NCI-H1105 (cell line): ENCODE data around the gene DMKN.

Source experiments
- DNase-seq: peaks from one replicate; lab custom pipeline; 2025; lab: John Stamatoyannopoulos, UW

DMKN gene

GRCh38 chr19:35524181-35524837, 10.9 kb upstream of the DMKN start:
- DNase-seq = no peak

DNA sequence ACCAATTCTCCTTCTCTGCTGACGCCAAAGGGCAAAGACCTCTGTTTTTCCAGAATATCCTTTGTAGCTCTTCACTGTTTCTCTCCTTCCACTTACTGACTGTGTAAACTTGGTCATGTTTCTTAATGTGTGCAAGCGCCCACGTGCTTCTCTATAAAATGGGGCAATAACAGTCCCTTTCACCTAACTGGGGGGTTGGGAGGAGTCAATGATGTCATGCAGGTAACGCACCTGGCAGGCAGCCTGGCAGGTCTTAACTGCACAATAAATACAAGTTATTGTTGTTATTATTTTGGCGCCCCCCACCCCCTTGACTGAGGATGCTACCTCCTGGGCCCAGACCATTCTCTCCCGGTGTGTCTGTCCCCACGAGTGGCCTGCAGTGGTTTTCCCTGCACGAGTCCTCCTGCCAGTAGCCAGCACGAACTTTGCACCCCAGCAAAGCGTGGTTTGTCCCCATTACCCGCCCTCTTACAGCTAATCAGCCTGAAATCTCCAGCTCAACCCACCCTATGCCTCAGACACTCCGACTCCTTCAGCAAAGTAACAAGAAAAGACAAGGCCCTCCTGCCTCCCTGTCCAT, 9.4 kb upstream of the DMKN start:
- no peak for DNase-seq

GRCh38 chr19:35521124-35521743, 7.8 kb upstream of the DMKN start:
- no peak for DNase-seq

DNA sequence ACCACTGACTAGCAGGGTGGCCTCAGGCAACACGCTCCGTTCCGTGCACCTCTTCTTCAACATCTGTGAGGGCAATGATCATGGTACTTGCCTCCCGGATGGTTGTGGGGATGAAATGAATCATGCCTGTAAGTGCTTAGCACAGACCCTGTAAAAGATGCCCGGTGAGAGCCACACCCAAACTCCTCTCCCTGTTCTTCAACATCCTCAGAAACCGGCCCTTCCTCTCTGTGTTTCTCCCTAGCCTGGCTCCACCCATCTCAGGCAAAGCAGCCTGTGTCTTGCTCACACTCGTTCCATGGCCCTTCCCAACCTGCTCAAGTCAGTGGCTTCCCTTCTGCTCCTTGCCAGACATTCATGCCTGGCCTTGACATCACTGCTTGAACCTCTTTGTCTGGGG, 5.8 kb upstream of the DMKN start:
- DNase-seq = no peak

GRCh38 chr19:35518313-35518712, 4.9 kb upstream of the DMKN start:
- no peak for DNase-seq

GRCh38 chr19:35517342-35517741, 3.9 kb upstream of the DMKN start:
- no peak for DNase-seq

GRCh38 chr19:35516310-35516709, 2.9 kb upstream of the DMKN start:
- no peak for DNase-seq

DNA sequence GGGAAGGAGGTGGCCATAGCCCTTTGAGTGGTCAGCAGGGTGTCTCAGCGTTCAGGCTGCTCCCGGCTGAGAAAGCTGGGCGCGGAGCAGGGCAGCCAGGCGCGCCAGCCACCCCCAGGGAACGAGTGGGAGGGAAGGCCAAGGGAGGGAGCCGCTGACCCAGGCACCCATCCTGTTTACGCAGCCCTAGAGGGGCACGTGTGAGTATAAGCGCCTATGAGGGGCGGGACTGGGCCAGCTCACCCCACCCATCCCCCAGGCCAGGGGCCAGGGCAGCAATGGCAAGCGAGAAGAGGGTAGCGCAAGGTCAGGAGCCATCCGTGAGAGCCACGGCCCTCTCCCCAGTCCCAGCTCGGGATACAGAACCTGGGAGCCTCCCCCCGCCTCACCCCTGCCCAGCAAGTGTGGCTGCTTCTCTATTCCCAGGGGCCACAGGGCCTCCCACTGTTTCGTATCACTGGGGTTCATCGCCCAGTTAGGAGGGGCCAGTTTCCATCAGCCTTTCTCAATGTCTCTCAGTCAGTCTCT, 897 bp upstream of the DMKN start:
- no peak for DNase-seq

DNA sequence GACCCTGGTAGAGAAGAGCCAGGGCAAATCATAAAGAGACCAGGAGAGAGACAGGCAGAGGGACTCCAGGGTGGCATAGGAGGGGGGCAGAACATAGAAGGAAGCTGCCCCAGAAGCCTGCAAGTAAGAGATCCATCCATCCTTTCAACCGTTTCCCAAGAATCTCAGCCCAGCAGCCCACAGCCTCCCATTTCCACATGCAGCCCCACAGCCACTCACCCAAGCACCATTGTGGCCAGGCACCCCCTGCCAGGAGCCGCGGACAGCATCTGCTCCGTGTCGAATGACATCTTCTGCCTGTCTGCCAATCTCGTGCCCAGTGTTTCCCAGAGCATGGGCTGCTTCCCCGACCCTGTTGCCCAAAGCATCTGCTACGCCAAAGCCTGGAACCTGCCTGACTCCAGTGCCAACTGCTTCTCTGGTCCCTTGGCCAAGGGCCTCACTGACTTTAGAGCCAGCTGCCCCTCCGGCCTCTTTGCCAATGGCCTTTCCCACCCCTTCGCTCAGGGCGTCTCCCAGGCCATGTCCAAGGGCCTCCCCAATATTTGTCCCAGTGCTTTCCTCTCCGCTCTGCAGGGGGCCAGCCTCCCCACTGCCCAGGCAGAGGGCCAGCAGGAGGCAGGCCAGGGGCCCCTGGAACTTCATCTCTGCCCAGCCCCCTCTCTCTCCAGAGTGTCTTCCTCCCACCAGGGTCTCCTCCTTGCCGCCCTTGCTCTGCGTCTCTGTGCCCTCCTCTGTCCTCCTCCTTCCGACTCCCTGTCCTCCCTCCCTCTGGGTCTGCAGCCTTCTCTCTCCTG, 420 bp downstream of the DMKN start:
- DNase-seq = no peak

GRCh38 chr19:35511337-35511736, 2.1 kb downstream of the DMKN start:
- DNase-seq = no peak

DNA sequence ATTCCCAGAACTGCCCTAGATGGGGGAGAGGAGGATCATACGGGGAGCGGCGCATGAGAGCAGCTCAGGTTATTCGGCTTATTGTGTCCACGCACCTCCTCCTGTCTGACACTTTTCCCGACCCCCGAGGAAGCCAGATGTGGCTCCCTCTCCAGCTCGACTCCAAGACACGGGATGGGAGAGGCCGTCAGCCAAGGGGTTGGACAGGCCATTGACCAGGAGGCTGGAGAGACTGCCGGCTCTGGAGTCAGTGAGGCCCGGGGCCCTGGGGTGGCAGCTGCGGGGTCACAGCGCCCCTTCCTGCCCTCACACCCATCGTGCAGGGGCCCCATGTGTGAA, 2.9 kb downstream of the DMKN start:
- no peak for DNase-seq

DNA sequence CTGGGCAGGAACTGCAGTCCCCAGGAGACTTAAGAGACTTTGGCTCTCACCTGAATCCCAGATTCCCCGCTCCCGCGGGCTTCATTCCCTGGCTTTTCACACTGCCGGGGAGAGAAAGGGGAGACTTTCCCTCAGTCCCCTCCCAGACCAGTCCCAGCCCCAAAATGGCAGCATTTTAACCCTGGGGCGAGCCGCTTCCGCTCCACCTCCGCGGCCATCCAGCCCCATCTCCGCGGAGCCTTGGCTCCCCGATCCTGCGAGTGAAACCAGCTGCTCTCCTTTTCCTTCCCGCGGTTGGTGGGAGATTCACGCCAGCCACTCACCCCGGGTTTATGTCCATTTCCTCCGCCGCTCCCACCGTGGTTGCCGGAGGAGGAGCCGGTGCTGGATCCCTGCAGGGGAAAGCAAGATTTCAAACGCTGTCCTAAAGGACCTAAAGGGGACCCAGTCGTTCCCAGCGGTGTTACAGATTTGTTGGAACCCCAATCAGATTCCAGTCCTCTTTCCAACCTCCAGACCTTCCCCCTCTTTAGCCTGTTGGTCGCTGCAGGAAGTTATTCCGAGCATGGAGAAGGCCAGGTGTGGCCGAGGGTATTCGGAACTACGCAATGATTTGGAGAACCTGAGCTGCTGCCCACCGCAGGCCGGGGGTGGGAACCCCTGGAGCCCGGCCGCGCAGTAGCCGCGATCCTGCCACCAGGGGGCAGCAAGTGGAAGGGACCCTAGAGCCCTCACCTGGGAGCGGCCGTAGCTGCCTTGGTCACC, 3.4 kb downstream of the DMKN start:
- DNase-seq = peak; percentile 91

DNA sequence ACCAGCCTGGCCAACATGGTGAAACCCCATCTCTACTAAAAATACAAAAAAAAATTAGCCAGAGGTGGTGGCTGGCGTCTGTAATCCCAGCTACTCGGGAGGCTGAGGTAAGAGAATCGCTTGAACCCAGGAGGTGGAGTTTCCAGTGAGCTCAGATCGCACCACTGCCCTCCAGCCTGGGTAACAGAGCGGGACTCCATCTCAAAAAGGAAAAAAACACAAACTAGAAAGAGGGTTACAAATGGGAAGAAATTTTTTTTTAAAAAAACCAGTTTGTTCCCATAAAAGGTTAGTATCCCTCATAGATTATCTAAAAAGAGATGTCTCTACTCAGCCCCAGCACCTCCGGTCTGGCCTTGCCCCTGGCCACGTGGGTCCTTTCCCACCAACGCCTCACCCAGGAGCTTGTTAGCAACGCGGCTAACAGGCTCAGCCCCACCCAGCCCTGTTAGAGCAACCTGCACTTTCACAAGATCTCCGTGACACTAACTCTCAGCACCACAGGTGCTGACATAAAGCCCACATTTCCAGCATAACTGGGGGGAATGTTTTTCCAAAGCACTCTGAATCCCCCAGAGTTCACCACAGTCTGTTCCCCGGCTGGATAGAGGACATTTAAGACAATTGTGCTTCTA, 4.3 kb downstream of the DMKN start:
- peak; percentile 60 for DNase-seq

DNA sequence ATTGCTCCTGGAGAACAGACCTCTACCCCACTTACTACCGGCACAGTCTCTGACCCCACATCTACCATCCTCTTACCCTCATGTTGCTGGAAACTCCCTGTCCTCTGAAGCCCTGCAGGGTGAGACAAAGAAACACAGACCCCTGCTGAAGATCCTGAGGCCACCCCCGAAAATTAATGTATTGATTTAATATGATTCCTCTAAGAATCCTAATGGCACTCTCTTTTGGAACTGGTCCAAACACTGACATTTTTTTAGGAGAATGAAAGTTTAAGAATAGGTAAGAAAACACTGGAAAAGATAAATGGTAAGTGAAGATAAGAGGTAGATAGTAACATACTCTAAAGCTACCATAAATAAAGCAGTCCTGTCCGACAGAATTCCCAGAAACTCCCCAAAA, 5.3 kb downstream of the DMKN start:
- no peak for DNase-seq

GRCh38 chr19:35507561-35507960, 5.9 kb downstream of the DMKN start:
- DNase-seq = no peak

GRCh38 chr19:35506011-35506410, 7.4 kb downstream of the DMKN start:
- DNase-seq = no peak

GRCh38 chr19:35502751-35503150, 10.7 kb downstream of the DMKN start:
- no peak for DNase-seq

GRCh38 chr19:35501684-35502083, 11.8 kb downstream of the DMKN start:
- no peak for DNase-seq

GRCh38 chr19:35500611-35501010, 12.8 kb downstream of the DMKN start:
- DNase-seq = no peak

DNA sequence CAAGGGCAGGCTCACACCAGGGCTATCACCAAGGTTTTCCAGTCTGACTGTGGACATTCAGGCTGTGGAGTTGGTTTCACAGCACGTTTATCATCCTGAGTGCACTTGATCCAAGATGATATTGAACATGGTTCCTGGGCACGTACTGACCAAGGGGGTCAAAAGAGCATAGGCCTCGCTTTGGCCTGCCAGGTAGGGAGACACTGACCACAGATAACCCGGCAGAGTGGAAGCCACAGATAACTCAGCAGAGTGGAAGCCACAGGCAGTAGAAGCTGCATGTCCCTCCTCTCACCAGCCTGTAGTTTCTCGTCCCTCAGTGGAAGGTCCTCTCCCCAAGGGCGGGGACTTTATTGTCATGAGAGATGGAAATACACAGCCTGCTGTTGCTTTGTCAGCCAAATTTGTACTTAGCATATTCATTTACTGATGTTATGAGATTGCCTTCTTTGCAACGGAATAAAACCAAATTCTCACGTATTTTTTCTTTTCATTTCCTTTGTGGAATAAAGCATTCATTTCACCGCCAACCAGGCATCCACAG, 14.4 kb downstream of the DMKN start:
- DNase-seq = no peak

DNA sequence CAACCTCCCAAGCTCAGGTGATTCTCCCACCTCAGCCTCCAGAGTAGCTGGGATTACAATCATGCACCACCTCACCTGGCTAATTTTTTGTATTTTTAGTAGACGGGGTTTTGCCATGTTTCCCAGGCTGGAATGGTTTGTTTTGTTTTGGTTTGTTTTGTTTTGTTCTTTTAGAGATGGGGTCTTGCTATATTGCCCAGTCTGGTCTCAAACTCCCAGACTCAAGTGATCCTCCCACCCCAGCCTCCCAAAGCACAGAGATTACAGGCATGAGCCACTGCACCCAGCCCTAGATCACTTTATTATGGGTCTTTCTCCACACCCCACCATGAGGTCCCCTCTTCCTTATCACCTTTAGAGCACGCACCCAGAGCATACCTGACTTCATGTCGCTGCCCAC, 15.2 kb downstream of the DMKN start:
- DNase-seq = no peak
